Measurements from ENCODE around the gene GMPR2. TPM values are rescaled to one million over a fixed set of nuclear protein-coding genes. Genes with fewer than 3 reads are reported as not detected.

The GMPR2 gene
- total and polyA plus RNA-seq, 2 of the 13 experiments (the other 11 are each of a cell fraction or from before 2014, with no cell fraction given): 210 to 273 TPM

DNA sequence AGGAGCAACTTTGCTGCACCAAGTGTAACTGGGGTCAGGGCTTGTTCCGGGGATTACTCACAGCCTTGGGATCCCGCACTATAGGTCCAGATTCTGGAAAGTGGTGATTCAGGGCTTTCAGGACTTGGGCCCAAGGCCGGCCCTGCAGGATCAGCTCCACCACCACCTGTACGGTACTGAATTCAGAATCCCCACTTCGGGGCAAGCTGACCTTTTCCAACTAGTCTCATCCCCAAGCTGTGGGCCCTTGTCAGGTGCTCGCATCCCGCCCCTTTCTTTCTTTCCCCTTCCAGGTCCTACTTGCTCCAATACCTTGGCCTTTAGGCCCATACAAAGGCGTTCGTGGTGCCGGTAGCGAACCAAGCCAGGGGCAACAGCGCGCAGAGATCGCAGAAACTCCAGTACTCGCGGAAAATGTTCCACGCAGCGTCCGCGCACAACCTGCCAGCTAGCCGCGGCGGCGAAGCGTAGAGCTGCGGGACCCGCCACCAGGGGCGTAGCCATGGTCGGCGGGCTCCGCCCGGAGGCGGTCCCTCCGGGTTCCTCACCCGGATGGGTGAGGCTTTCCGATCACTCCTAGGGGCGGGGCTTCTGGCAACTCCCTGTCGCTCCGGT, 9.2 kb downstream of the GMPR2 start (continued):
- TF ChIP-seq, protein P1, sequence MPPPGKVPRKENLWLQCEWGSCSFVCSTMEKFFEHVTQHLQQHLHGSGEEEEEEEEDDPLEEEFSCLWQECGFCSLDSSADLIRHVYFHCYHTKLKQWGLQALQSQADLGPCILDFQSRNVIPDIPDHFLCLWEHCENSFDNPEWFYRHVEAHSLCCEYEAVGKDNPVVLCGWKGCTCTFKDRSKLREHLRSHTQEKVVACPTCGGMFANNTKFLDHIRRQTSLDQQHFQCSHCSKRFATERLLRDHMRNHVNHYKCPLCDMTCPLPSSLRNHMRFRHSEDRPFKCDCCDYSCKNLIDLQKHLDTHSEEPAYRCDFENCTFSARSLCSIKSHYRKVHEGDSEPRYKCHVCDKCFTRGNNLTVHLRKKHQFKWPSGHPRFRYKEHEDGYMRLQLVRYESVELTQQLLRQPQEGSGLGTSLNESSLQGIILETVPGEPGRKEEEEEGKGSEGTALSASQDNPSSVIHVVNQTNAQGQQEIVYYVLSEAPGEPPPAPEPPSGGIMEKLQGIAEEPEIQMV (CRISPR knock-in tag; IDR thresholded peaks at IDR 0.05; ENCODE audit: low read depth): peak; percentile 97
- TF ChIP-seq BCL6 (CRISPR knock-in tag; IDR thresholded peaks at IDR 0.05) (peak; percentile 53; the same call in 1 of the 2 replicates), ZNF564 (CRISPR knock-in tag; IDR thresholded peaks at IDR 0.05) (no peak), MED8 (CRISPR knock-in tag; IDR thresholded peaks at IDR 0.05; ENCODE audit: insufficient replicate concordance) (peak; percentile 83), KLF13 (CRISPR knock-in tag; IDR thresholded peaks at IDR 0.05) (peak; percentile 80; the same call in 1 of the 2 replicates), ZNF446 (CRISPR knock-in tag; IDR thresholded peaks at IDR 0.05) (peak; percentile 18; the same call in 1 of the 2 replicates), HCFC1 (IDR thresholded peaks at IDR 0.05; ENCODE audit: low read depth, low read length) (0 out of 2 replicates have a peak, but pooled peaks have one; percentile 12), SYNCRIP (IDR thresholded peaks at IDR 0.05; ENCODE audit: insufficient read depth, low read depth, low read length) (no peak), ZNF644 (CRISPR knock-in tag; IDR thresholded peaks at IDR 0.05; ENCODE audit: low read depth) (0 out of 2 replicates have a peak, but pooled peaks have one; percentile 7), HNRNPK (IDR thresholded peaks at IDR 0.05; ENCODE audit: low read depth, low read length, poor library complexity, severe bottlenecking) (peak; percentile 18), ZNF296 (CRISPR knock-in tag; conservative IDR thresholded peaks at IDR 0.05) (peak; percentile 78), ZBTB21 (CRISPR knock-in tag; IDR thresholded peaks at IDR 0.05) (0 out of 2 replicates have a peak, but pooled peaks have one; percentile 7), PAF1 (CRISPR knock-in tag; IDR thresholded peaks at IDR 0.05) (peak; percentile 79), MATR3 (CRISPR knock-in tag; IDR thresholded peaks at IDR 0.05) (peak; percentile 84; the same call in 1 of the 2 replicates), HNRNPLL (IDR thresholded peaks at IDR 0.05; ENCODE audit: low read depth, low read length, poor library complexity, severe bottlenecking) (peak; percentile 91), PHF8 (CRISPR knock-in tag; IDR thresholded peaks at IDR 0.05) (peak; percentile 86; the same call in 1 of the 2 replicates), HNRNPL (IDR thresholded peaks at IDR 0.05; ENCODE audit: low read depth, low read length) (0 out of 2 replicates have a peak, but pooled peaks have one; percentile 87), TMF1 (CRISPR knock-in tag; IDR thresholded peaks at IDR 0.05; ENCODE audit: low read depth) (no peak; the same call in 1 of the 2 replicates)
- TF ChIP-seq, protein P2, sequence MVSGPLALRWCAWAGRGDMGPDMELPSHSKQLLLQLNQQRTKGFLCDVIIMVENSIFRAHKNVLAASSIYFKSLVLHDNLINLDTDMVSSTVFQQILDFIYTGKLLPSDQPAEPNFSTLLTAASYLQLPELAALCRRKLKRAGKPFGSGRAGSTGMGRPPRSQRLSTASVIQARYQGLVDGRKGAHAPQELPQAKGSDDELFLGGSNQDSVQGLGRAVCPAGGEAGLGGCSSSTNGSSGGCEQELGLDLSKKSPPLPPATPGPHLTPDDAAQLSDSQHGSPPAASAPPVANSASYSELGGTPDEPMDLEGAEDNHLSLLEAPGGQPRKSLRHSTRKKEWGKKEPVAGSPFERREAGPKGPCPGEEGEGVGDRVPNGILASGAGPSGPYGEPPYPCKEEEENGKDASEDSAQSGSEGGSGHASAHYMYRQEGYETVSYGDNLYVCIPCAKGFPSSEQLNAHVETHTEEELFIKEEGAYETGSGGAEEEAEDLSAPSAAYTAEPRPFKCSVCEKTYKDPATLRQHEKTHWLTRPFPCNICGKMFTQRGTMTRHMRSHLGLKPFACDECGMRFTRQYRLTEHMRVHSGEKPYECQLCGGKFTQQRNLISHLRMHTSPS (CRISPR knock-in tag; IDR thresholded peaks at IDR 0.05; ENCODE audit: low read depth): 0 out of 2 replicates have a peak, but pooled peaks have one; percentile 34
- TF ChIP-seq, protein P3, sequence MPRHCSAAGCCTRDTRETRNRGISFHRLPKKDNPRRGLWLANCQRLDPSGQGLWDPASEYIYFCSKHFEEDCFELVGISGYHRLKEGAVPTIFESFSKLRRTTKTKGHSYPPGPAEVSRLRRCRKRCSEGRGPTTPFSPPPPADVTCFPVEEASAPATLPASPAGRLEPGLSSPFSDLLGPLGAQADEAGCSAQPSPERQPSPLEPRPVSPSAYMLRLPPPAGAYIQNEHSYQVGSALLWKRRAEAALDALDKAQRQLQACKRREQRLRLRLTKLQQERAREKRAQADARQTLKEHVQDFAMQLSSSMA (CRISPR knock-in tag; IDR thresholded peaks at IDR 0.05): no peak
- TF ChIP-seq, protein P4, sequence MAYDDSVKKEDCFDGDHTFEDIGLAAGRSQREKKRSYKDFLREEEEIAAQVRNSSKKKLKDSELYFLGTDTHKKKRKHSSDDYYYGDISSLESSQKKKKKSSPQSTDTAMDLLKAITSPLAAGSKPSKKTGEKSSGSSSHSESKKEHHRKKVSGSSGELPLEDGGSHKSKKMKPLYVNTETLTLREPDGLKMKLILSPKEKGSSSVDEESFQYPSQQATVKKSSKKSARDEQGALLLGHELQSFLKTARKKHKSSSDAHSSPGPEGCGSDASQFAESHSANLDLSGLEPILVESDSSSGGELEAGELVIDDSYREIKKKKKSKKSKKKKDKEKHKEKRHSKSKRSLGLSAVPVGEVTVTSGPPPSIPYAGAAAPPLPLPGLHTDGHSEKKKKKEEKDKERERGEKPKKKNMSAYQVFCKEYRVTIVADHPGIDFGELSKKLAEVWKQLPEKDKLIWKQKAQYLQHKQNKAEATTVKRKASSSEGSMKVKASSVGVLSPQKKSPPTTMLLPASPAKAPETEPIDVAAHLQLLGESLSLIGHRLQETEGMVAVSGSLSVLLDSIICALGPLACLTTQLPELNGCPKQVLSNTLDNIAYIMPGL (CRISPR knock-in tag; IDR thresholded peaks at IDR 0.05; ENCODE audit: borderline replicate concordance in 1 of 2, low read depth in 1 of 2): peak in 1 of 2 experiments; percentile 63; a peak in 1 of 4 replicates
